GM12801 (cell line): ENCODE results near the gene MECR.

Experiments used
- TF ChIP-seq, protein P1 (sequence below): IDR thresholded peaks from one replicate; pipeline ENCODE4 v1.5.1; 2011; ENCODE audit warnings: control low read depth; ENCODE audit not compliant: insufficient read length; ENCODE audit errors: extremely low read depth

MECR gene

DNA sequence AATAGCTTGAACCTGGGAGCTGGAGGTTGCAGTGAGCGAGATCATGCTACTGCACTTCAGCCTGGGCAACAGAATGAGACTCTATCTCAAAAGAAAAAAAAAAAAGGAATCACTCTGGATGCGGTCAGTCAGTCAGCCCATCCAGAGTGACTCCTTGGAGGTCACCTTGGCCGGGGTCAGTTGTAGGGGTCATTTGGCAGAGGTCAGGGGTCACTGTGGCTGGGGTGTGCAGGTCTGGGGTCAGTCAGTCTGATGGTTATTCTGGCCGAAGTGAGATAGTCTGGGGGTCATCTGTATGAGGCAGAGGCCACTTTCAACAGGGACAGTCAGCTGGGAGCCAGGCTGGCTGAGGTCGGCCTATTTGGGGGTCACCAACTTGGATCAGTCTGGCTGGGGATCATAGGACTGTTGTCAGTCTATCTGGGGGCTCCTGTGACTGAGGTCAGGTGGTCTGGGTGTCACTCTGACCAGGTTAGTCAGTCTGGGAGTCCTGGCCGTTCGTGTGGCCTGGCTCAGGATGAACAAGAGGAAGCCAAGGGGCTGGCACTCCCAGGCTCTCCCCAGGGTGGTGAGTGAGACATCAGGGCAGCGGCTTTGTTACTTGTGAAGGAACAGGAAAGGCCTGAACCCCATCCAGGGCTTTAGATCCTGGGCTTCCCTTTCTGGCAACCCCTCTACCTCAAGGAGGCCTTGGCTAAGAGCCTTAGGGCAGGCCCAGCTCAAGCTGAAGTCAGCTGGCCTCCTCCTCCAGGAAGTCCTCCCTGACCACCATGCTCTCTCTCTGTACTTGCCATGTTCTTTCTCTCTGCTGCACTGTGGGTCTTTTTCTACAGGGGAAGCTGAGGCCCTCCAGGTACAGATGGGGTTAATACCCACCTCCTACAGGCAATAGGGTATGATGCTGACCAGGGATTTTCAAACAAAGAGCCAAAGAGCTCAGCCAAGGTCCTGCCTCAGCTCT, 20.7 kb upstream of the MECR start:
- TF ChIP-seq, protein P1, sequence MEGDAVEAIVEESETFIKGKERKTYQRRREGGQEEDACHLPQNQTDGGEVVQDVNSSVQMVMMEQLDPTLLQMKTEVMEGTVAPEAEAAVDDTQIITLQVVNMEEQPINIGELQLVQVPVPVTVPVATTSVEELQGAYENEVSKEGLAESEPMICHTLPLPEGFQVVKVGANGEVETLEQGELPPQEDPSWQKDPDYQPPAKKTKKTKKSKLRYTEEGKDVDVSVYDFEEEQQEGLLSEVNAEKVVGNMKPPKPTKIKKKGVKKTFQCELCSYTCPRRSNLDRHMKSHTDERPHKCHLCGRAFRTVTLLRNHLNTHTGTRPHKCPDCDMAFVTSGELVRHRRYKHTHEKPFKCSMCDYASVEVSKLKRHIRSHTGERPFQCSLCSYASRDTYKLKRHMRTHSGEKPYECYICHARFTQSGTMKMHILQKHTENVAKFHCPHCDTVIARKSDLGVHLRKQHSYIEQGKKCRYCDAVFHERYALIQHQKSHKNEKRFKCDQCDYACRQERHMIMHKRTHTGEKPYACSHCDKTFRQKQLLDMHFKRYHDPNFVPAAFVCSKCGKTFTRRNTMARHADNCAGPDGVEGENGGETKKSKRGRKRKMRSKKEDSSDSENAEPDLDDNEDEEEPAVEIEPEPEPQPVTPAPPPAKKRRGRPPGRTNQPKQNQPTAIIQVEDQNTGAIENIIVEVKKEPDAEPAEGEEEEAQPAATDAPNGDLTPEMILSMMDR, result no peak

DNA sequence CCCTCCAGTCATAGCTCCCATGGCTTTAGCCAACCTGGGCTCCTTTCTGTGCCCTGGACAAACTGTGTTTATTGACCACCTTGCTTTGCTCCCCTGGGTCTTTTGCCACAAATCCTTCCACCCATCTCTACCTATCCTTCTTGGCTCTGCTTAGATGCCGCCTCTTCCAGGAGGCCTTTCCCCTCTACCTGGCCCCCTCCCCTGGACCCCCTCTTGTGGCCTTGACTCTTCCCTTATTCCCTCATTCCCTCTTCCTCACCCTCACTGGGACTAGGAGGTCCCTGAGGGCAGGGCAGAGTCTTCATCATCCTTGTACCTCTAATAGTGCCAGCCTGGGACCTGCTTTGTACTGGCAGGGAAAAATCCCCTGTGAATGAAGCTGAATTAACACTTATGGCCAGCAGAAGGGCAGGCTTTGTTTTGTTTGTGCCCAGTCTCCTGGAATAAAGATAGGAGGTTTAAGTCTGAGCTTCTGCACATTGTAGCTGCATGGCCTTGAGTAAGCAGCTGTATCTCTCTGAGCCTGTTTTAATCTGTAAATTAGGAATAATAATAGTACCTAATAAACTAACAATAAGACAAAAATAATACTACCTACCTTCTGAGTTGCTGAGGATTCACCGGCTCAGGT, 19.3 kb upstream of the MECR start:
- TF ChIP-seq, protein P1, result no peak

DNA sequence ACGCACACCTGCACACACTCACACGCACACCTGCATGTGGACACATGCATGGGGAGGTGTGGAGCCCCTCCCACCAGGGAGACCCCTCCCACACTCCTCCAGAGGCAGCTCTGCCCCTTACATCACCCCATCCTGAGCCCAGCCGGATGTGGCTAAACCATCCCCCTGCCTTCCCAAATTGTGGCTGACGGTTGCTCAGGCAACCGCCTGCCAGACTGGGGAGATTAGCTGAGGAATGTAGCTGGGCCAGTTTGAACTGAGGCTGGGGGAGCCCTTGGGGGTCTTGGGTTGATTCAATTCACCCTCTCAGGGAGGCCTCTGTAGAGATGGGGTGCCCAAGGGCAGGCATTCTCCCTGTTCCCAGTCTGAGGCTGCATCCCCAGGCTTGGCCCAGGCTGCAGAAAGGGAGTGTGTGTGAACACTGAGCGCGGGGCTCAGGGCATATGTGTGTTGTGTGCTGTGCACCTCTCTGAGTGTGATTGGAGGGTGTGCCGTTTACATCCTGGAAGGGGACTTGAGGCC, 18.5 kb upstream of the MECR start:
- TF ChIP-seq, protein P1, result no peak

DNA sequence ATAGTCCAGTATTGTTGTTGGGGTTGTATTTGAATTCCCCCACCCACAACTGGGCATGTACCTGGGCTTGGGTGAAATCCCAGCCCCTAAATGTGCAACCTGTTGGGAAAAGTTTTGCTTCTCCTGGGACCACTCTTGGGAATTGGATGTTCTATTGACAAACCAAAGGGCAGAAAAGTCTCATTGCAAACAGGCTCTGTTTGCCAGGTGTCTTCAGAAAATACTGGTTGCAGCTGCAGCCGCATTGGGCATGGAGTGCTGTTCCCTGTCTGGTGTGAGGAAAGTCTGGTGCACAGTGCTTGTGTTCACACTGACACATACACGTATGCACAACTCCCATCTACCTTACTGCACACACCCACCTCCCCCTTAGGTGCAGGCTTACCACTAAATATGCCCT, 17.7 kb upstream of the MECR start:
- TF ChIP-seq, protein P1, result no peak

DNA sequence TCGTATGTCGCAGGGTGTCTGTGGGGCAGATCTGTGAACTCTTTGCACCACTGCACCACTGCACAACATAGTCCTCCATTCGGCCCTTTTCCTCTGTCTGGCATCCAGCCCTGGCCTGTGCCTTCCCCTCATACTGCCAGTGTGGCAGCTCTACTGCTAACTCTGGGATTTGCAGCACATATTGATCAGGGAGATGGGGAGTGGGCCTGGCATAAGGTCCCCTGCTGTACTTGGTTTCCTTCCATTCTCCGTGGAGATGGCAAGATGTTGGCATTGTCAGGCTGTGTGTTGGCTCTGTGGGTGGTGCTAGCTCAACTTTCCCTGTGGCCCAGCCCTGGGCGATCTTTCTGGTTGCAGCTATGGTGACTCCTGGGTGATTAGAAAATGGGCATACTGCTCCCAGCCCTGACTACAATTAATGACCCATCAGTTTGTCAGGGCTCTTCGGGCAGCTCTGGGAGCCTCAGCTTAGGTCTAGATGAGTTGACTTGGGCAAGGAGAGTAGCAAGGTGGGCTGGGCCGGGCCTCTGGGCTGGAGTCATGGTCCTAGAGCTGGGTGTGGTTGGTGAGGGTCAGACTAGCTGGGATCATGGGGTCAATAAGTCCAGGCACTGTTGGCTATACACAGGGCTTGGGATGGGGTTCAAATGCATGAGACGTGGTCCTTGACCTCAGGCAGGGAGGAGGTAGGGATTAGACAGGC, 17.0 kb upstream of the MECR start:
- TF ChIP-seq, protein P1, result no peak

DNA sequence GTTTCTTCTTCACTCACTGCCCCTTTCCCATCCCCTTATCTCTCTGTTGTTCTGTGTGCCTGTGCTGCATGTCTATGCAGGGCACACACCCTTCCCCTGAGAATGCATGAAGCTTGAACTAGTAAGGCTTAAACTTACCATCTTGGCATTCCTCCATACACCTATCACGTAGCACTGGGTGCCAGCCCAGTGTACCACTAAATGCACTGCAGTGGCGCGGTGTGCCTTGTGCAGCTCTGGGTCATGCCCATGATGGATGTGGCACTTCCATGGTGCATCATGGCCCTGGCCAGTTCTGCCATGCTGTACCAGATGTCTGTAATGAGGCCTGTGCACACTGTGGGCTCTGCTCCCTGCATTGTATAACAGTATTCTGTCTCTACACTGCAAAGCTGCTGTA, 16.3 kb upstream of the MECR start:
- TF ChIP-seq, protein P1, result no peak

DNA sequence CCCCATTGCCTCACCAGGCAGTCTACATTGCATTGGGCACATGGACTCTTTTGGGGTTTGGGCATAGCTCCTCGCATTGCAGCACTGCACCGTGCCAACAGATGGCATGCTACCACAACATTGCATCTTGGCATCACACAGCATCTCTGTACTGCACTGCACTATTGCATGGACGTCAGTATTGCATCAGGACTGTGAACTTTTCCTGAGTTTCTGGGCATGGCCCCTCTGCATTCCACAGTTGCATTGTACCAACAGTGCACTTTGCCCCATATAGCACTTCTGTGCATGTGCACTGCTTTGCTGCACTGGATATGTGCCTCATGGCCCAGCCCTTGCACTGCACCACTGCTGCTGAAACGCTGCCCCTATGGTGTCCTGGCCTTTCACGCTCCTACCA, 15.1 kb upstream of the MECR start:
- TF ChIP-seq, protein P1, result no peak
